MM.1S (cell line): ENCODE measurements around the gene DTX3L.

ENCODE experiments used
- DNase-seq: peaks from one replicate; pipeline ENCODE4 v3.0.0-alpha.2; 2015
- H2AFZ ChIP-seq: fragments of 300-600 bp; sonication (generic); 2 replicates; pipeline ENCODE4 v1.6.0; 2016; ENCODE audit warnings: antibody characterized with exemption, low read length
- H3F3A ChIP-seq: fragments of 300-600 bp; sonication (generic); 2 replicates; pipeline ENCODE4 v1.6.1; 2016; ENCODE audit warnings: mild to moderate bottlenecking, antibody characterized with exemption, low read length, moderate library complexity, mixed read lengths; ENCODE audit not compliant: insufficient read depth
- H3K27ac ChIP-seq: fragments of 300-600 bp; sonication (generic); 2 replicates; pipeline ENCODE4 v1.5.1; 2016; ENCODE audit warnings: mild to moderate bottlenecking, low read length
- H3K27me3 ChIP-seq: fragments of 300-600 bp; sonication (generic); replicated peaks from 2 replicates; pipeline ENCODE4 v1.6.0; 2016; ENCODE audit warnings: low read length; ENCODE audit not compliant: insufficient read depth
- H3K36me3 ChIP-seq: fragments of 300-600 bp; sonication (generic); replicated peaks from 2 replicates; pipeline ENCODE4 v1.6.1; 2016; ENCODE audit warnings: mild to moderate bottlenecking, low read length, mixed read lengths; ENCODE audit not compliant: insufficient read depth
- H3K4me1 ChIP-seq: fragments of 300-600 bp; sonication (generic); 2 replicates; pipeline ENCODE4 v1.6.1; 2016; ENCODE audit warnings: low read length, mixed read lengths
- H3K4me2 ChIP-seq: fragments of 300-600 bp; sonication (generic); 2 replicates; pipeline ENCODE4 v1.6.0; 2016; ENCODE audit warnings: low read depth, low read length
- H3K4me3 ChIP-seq: fragments of 300-600 bp; sonication (generic); 2 replicates; pipeline ENCODE4 v1.5.1; 2016; ENCODE audit warnings: low read length, mixed read lengths
- H3K79me2 ChIP-seq: fragments of 300-600 bp; sonication (generic); 2 replicates; pipeline ENCODE4 v1.6.1; 2016; ENCODE audit warnings: mixed run types, low read length, mixed read lengths
- H3K9ac ChIP-seq: fragments of 300-600 bp; sonication (generic); 2 replicates; pipeline ENCODE4 v1.6.1; 2016; ENCODE audit warnings: low read length, mixed read lengths
- H3K9me2 ChIP-seq: fragments of 300-600 bp; sonication (generic); replicated peaks from 2 replicates; pipeline ENCODE4 v1.6.1; 2016; ENCODE audit warnings: mild to moderate bottlenecking, low read length, mixed read lengths; ENCODE audit not compliant: insufficient read depth
- H3K9me3 ChIP-seq: fragments of 300-600 bp; sonication (generic); replicated peaks from 2 replicates; pipeline ENCODE4 v1.6.1; 2016; ENCODE audit warnings: mild to moderate bottlenecking, low read length, mixed read lengths; ENCODE audit not compliant: insufficient read depth
- H4K20me1 ChIP-seq: fragments of 300-600 bp; sonication (generic); 2 replicates; pipeline ENCODE4 v1.6.1; 2016; ENCODE audit warnings: mild to moderate bottlenecking, low read length, moderate library complexity, mixed read lengths; ENCODE audit not compliant: insufficient read depth
- CTCF ChIP-seq: fragments of 300-600 bp; sonication (generic); IDR thresholded peaks from 2 replicates; pipeline ENCODE4 v1.5.1; 2016; ENCODE audit warnings: antibody characterized with exemption, low read length, mixed read lengths
- EZH2 ChIP-seq: fragments of 300-600 bp; sonication (generic); optimal IDR thresholded peaks from 2 replicates; pipeline ENCODE3; 2017; ENCODE audit warnings: low read depth, mild to moderate bottlenecking, antibody characterized with exemption, low read length, mixed read lengths
- EZH2phosphoT487 ChIP-seq: fragments of 300-600 bp; sonication (generic); IDR thresholded peaks from 2 replicates; pipeline ENCODE4 v1.6.1; 2018; ENCODE audit warnings: antibody characterized with exemption, low read length

DTX3L gene

GRCh38 chr3:122535964-122536631, 28.0 kb upstream of the DTX3L start:
- H3K4me2 ChIP-seq = no peak overlapping the region
- no peaks in the 10 kb centered on the region for H3F3A ChIP-seq
- TF ChIP-seq EZH2phosphoT487 = no peak
- TF ChIP-seq CTCF = no peak
- TF ChIP-seq EZH2 = no peak
- H3K9ac ChIP-seq = no peak overlapping the region
- H2AFZ ChIP-seq = no peak overlapping the region
- no peak for DNase-seq
- no peaks in the 10 kb centered on the region for H3K9me2 ChIP-seq
- no peaks in the 10 kb centered on the region for H3K79me2 ChIP-seq
- H3K9me3 ChIP-seq = no peaks in the 10 kb centered on the region
- H3K27ac ChIP-seq = no peak overlapping the region
- H3K36me3 ChIP-seq = no peaks in the 10 kb centered on the region
- H3K4me1 ChIP-seq = no peaks in the 10 kb centered on the region
- no peaks in the 10 kb centered on the region for H4K20me1 ChIP-seq
- H3K27me3 ChIP-seq = no peaks in the 10 kb centered on the region
- no peak overlapping the region for H3K4me3 ChIP-seq

GRCh38 chr3:122536632-122537001, 27.5 kb upstream of the DTX3L start:
- Histone ChIP-seq H3K9ac (no peak overlapping the region), H3K27ac (no peak overlapping the region), H3K9me3 (no peaks in the 10 kb centered on the region)

DNA sequence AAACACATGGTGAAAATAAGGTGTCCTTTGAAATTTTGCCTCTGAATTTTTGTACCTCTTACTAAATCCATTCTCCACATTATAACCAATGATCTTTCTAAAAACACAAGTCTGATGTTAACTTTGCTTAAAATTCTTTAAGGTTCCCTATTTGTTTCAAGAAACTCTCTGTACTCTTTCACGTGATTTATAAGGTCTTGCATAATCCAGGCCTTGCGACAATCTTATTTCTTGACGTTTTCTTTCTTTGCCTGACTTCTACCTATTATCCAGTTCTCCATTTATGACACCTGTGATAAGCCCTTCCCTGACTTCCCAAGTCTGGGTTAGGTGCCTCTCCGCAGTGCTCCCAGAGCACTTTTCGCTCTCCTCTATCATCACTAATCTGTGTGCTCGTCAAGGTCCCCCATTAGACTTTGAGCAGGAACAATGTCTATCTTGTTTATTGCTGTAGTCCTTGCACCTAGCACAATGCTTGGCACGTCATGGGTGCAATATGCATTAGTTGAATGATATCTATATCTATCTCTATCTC, 25.1 kb upstream of the DTX3L start:
- Histone ChIP-seq H3K9ac (no peak overlapping the region), H3K4me1 (no peaks in the 10 kb centered on the region)
- no peak for TF ChIP-seq EZH2

More at GRCh38 chr3:122536632-122537001, 27.5 kb upstream of the DTX3L start:
- no peaks in the 10 kb centered on the region for H3F3A ChIP-seq
- H4K20me1 ChIP-seq = no peaks in the 10 kb centered on the region
- no peak overlapping the region for H3K4me2 ChIP-seq
- no peaks in the 10 kb centered on the region for H3K27me3 ChIP-seq
- H3K4me3 ChIP-seq = no peak overlapping the region
- TF ChIP-seq CTCF = no peak
- no peak for TF ChIP-seq EZH2
- TF ChIP-seq EZH2phosphoT487 = no peak
- DNase-seq = no peak
- H2AFZ ChIP-seq = no peak overlapping the region
- H3K9me2 ChIP-seq = no peaks in the 10 kb centered on the region
- no peaks in the 10 kb centered on the region for H3K36me3 ChIP-seq
- H3K4me1 ChIP-seq = no peaks in the 10 kb centered on the region
- H3K79me2 ChIP-seq = no peaks in the 10 kb centered on the region

GRCh38 chr3:122546151-122546550, 18.0 kb upstream of the DTX3L start:
- H2AFZ ChIP-seq = no peak overlapping the region
- H3K4me3 ChIP-seq = no peak overlapping the region
- H3K9me2 ChIP-seq = no peaks in the 10 kb centered on the region
- H4K20me1 ChIP-seq = no peaks in the 10 kb centered on the region
- no peak overlapping the region for H3K9ac ChIP-seq
- no peaks in the 10 kb centered on the region for H3K79me2 ChIP-seq
- TF ChIP-seq EZH2phosphoT487 (no peak), EZH2 (no peak), CTCF (no peak)
- no peaks in the 10 kb centered on the region for H3K27me3 ChIP-seq
- no peak overlapping the region for H3K4me2 ChIP-seq
- DNase-seq = no peak
- H3K36me3 ChIP-seq = no peaks in the 10 kb centered on the region
- no peaks in the 10 kb centered on the region for H3K9me3 ChIP-seq
- H3F3A ChIP-seq = no peaks in the 10 kb centered on the region
- H3K27ac ChIP-seq = no peak overlapping the region
- H3K4me1 ChIP-seq = no peaks in the 10 kb centered on the region

More for the DNA sequence above, 25.1 kb upstream of the DTX3L start:
- no peaks in the 10 kb centered on the region for H3K9me3 ChIP-seq
- H3K27me3 ChIP-seq = no peaks in the 10 kb centered on the region
- H3K4me3 ChIP-seq = no peak overlapping the region
- no peaks in the 10 kb centered on the region for H3K79me2 ChIP-seq
- H3K4me2 ChIP-seq = no peak overlapping the region
- DNase-seq = no peak
- H3K27ac ChIP-seq = no peak overlapping the region
- no peaks in the 10 kb centered on the region for H3K36me3 ChIP-seq
- H3K9me2 ChIP-seq = no peaks in the 10 kb centered on the region
- H2AFZ ChIP-seq = no peak overlapping the region
- H4K20me1 ChIP-seq = no peaks in the 10 kb centered on the region
- no peaks in the 10 kb centered on the region for H3F3A ChIP-seq
